ENCODE measurements around the gene CASP8AP2.
"Not testable (repeated sequence)": the region's sequence is repeated elsewhere in the genome, so short reads cannot be mapped to it uniquely, and the experiment has no call there.

CASP8AP2 gene

DNA sequence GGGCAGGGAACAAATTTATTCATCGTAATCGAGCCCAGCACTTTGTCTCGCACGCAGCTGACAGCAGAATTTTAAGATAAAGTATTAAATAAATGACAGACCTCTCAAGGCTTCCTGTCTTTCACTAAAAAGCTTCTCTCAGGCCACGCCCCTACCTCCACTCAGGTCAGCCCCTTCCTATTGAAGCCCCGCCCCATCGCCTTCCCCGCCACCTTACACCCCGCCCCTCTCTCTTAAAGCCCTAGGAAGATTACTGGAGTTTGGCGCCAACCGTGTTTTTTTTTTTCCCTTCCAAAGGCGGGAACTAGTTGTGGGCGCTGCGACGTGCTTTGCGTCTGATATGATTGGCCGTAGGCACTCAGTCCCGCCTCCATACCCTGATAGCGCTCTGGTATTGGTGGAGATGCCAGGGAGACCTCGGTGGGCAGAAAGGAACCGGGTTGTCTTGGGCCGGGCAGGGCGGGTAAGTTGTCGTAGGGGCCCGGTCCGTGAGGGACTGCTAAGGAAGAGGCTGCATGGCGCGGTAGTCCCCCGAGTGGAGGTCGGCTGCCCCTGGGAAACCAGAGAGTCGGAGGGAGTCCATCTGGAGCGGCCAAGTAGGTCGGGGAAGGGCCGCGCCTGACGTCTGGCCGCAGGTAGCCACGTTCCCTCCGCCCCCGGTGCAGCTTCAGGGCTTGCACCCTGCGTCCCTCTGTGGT is at the start of gene CASP8AP2:
Gene CASP8AP2, plus strand, starts transcription at position 409 of the 698 bp plus-strand sequence.
- DNase-seq, result peak; percentile 98

DNA sequence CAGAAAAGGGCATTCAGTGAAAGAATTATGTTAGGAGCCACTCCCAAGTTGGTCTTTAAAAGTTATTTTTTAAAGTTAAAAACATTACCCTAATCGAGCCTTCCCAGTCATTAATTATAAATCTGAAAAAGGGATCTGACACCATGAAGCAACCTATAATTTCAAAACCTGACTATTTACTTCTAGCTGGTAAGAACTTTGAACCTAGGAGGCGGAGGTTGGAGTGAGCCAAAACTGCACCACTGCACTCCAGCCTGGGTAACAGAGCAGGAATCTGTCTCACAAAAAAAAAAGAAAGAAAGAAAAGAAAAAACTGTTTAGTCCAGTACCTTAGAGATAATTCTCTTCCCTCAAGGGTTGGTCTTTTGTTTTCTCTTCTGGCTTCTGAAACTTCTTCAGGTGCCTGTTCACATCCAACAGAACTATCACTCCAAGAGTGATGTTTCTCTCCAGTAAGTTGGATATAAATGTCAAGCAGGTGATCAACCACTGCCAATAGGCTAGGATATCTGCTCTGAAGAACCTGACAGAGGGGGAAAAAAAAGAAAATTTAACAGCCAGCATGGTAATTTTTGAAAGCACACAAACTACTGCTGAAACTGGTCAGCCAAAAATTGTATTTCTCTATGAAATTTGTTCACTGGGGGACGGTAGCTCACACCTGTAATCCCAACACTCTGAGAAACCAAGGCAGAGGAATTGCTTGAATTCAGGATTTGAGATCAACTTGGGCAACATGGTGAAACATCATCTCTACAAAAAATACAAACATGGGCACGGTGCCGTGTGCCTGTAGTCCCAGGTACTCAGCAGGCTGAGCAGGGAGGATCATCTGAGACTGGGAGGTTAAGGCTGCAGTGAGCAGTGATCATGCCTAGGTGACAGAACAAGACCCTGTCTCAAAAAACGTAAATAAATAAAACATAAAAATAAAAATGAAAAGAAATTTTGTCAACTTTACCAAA is 48.3 kb upstream of the CASP8AP2 start:
- no peak for DNase-seq

DNA sequence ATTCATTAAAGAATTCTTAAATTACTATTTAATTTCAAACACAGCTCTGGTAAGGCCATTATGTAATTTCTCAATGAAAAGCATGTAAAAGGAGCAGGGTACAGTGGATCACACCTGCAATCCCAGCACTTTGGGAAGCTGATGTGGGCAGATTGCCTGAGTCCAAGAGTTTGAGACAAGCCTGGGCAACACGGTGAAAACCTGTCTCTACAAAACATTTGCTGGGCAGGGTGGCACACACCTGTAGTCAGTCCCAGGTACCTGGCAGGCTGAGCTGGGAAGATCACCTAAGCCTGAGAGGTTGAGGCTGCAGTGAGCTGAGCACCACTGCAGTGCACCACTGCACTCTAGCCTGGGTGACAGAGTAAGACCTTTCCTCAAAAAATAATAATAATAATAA is 47.5 kb upstream of the CASP8AP2 start:
- DNase-seq, result no peak

DNA sequence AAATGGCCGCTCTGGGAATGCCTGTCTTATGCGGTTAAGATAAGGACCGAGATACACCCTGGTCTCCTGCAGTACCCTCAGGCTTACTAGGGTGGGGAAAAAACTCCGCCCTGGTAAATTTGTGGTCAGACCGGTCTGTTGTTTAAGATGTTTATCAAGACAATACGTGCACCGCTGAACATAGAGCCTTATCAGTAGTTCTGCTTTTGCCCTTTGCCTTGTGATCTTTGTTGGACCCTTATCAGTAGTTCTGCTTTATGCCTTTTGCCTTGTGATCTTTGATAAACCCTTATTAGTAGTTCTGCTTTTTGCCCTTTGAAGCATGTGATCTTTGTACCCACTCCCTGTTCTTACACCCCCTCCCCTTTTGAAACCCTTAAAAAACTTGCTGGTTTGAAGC is 46.4 kb upstream of the CASP8AP2 start:
- not testable (repeated sequence) for DNase-seq

DNA sequence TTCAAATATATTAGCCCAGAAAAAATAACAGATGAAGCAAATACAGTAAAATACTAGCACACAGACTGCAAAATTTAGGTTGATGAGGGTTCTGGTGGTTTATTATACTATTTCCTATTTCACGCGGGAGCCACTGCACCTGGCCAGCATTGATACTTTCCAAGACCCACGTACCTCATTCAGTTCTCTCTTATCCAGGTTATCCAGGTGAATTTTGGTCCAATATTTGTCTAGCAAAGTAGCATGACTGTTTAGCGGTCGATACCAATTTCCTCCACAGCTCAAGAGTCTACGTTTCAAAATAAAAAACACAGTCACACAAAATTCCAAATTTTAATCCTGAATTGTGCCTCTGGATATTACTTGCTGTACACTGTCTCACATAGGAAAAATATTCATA is 44.8 kb upstream of the CASP8AP2 start:
- no peak for DNase-seq

DNA sequence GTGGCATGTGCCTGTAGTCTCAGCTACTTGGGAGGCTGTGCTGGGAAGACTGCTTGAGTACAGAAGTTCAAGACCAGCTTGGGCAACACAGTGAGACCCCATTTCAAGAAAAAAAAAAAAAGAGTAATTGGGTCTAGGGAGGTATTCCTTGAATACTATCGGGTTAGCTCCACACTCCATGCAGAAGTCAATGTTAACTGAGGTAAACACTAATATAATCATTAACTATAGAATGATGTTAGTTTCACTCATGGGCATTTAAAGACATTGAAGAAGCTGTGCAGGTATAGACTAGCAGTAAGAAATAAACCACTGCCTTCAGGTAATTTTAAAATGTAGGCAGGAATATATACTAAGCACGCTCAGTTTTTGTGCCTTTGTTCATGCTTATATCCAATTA is 42.7 kb upstream of the CASP8AP2 start:
- DNase-seq, result peak; percentile 1

DNA sequence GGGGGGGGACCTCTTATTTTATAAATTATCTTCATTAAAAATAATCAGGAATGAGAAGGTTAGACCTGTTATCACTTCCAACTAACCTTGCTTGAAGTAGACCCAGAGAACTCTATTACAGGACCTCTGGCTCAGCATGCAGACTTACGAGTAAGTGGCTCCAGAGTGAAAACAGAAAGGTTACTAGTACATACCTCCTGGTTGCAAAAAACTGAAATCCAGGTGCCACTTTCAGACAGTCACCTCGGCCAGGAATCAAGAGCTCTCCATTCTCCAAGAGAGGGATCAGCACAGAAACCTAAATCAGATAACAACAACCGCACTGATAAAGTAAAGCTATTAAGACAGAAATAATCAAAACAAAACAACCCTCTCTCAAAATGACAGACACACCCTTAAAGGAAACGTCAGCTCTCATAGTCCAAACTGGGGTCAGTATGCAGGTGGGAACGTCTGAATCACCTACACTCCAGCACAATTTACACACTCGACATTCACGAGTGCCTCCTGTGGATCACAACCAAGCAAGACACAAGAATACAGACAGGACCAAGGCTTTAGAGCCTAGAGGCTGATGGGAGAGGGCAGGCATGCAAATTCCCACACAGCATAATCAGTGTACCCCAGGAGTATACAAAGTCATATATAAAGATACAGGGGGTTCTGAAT is 41.9 kb upstream of the CASP8AP2 start:
- DNase-seq, result peak; percentile 3

DNA sequence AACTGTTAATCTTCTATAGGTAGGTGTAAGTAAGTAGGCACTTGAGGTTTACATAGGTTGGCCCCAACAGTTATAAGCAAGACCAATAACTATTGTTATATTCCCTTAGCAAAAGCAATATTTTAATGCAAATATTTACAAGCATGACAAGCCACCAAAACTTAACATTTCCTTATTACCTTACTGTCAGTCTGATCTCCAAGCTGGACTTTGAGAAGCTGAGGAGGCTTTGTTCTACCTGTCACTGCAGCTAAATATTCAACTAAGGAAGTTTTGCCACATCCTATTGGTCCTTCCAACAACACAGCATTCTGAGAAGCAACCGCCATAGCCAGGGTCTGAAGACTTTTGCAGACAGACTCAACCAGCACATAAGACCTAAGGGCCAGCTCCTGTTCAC is 39.7 kb upstream of the CASP8AP2 start:
- no peak for DNase-seq

DNA sequence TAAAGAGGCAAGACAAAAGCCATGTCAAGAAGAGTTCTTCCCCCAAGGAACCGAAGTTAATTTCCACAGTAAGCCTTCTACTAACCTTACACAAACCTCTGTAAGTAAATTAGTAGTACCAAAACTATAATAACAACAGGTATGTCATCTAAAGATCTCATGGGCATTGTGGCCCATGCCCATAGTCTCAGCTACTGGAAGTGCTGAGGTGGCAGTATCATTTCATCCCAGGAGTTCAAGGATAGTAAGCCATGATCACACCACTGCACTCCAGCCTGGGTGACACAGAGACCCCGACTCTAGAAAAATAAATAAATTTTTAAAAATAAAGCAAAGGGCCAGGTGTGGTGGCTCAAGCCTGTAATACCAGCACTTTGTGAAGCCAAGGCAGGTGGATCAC is 39.3 kb upstream of the CASP8AP2 start:
- DNase-seq, result no peak

DNA sequence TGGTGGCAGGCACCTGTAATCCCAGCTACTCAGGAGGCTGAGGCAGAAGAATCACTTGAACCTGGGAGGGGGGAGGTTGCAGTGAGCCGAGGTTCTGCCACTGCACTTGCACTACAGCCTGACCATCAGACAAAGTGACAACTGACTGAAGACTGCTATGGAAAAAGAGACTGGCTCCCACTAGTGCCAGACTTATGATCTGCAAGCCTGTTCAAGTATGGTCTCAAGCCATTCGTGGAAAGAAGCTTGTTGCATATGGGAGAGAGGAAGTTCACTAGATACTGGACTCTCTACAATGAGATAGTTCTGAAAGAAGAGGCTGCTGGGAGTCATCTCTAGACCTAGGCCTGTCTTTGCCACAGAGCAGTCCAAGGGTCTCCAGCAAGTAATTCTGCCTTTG is 36.8 kb upstream of the CASP8AP2 start:
- peak; percentile 59 for DNase-seq

DNA sequence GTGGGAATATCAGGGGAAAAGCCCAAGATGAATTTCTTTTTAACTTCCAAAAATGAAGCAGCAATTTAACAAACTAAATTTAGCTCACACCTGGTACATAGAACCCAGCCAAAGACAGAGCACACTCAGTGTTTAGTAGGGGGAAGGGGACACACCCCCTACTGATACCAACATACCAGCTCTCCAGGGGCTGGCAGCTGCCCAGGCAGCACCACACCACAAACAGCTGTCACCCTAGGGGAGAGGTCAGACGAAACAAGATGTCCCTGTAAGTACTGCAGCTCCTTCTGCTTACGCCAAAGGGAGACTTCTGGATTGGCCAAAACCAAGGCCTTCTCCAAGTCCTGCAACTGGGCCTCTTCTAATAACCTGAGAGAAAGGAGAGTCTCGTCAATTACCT is 36.1 kb upstream of the CASP8AP2 start:
- no peak for DNase-seq

DNA sequence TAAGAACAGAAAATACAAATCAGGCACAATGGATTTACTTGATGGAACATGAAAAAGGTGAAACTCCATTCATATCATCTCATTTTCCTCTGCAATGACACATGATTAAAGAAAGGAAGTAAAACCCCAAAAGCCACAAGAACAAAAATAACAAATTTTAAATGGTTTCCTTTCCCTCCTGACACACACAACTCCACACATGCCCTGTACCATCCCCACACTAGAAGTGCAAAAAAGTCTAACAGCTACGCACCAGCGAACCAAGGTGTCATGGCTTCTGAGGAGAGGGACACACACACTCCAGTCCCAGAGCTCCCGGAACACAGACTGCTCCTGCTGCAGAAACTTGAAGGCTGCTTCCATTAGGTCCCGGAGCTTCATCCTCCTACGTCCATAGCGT is 35.4 kb upstream of the CASP8AP2 start:
- no peak for DNase-seq

DNA sequence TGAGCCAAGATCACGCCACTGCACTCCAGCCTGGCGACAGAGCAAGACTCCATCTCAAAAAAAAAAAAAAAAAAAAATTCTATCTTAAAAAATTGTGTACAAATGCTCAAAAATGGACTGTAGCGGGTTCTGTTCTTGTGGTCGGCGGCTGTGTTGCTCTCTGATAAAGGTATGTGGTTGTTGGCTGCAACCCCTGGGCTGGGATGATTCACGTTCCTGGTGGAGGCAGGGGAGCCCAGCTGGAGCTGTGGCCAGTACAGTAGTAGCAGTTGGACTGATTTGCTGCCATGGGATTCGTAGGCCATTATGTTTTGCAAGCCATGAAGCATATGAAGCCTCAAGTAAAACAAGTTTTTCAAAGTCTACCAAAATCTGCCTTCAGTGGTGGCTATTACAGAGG is 32.4 kb upstream of the CASP8AP2 start:
- no peak for DNase-seq

DNA sequence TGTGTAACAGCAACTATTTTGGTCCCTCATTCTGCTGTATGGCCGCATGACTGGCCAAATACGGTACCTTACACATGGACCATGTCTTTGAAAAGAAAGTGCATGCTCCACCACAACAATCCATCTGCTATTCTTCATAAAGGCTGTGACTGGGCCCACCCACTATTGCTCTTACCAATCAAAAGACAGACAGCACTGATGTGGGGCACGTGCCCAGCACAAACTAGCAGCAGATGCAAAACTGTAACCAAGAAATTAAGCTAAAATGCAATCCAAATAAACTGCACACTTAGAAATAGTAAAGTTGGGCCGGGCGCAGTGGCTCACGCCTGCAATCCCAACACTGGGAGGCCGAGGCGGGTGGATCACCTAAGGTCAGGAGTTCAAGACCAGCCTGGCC is 30.6 kb upstream of the CASP8AP2 start:
- DNase-seq, result no peak

DNA sequence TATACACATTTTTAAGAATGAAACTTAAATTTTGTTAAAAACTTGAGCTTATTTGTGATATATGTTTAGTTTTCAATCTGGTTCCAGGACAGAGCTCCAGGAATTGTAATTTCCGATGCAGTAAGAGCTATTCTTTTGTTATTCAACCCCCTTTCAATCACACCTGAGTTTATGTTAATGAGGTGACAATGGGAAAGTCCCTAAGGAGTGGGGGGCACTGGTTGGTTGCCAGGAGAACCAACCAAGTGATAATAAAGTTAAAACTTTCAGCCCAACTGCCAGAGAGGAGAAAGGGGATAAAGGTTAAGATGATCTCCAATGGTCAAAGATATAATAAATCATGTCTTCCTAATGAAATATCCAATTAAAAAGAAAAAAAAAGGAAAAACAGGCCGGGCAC is 29.9 kb upstream of the CASP8AP2 start:
- no peak for DNase-seq

DNA sequence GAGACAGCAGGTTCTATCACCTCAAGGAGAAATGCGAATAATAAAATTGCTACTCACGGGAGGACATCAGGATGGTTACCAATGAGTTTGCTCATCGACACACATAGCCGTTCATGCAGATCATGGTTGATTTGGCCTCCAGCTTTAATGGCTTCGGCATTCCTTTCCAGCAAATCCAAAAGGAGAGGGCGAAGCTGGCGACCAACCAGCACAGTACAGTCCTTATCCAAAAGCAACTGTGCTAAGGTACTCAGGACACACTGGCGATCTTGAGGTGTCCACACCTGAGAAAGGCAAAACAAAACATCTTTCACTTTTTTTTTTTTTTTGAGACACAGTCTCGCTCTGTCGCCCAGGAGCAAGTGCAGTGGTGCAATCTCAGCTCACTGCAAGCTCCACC is 26.4 kb upstream of the CASP8AP2 start:
- DNase-seq, result no peak

DNA sequence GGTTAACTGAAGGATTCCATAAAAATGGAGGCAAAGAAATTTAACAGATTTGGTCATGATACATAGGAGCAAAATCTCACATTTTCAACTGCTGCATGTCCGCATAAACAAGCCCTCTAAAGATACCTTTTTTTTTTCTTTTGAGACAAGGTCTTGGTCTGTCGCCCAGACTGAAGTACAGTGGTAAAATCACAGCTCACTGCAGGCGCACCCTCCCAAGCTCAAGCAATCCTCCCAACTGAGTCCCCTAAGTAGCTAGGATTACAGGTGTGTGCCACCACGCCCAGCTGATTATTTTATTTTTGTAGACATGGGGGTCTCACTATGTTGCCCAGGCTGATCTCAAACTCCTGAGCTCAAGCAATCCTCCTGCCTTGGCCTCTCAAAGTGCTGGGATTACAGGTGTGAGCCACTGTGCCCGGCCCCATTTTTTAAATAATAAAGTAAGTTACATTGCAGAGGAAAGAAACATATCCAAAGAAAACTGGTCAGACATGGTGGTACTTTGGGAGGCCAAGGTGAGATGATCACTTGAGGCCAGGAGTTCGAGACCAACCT is 23.8 kb upstream of the CASP8AP2 start:
- DNase-seq, result no peak

DNA sequence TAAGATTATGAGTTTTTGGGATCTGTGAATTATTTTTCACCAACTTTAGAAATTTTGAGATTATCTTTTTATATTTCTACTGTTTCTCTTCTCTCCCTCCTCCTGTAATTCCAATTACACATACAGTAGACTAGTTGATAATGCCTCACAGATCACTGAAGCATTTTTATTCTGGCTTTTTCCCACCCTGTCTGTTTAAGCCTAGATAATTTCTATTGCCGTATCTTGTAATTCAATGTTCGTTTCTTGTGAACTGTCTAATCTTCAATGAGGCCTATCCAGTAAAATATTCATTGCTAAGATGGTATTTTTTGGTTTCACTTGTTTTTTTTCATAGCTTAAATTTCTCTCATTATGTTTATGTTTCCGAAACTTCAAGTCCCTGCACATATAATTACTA is 22.1 kb upstream of the CASP8AP2 start:
- DNase-seq, result no peak

DNA sequence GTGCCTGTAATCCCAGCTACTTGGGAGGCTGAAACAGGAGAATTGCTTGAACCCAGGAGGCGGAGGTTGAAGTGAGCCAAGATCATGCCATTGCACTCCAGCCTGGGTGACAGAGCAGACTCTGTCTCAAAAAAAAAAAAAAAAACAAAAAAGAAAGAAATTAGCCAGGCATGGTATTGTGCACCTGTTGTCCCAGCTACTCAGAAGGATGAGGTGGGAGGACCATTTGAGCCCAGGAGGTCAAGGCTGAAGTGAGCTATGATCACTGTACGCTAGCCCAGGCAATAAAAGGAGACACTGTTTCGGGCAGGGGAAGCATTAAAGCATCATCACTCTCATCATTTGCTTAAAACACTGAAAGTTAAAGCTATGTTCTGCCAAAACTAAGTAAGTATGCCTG is 16.3 kb upstream of the CASP8AP2 start:
- not testable (repeated sequence) for DNase-seq

DNA sequence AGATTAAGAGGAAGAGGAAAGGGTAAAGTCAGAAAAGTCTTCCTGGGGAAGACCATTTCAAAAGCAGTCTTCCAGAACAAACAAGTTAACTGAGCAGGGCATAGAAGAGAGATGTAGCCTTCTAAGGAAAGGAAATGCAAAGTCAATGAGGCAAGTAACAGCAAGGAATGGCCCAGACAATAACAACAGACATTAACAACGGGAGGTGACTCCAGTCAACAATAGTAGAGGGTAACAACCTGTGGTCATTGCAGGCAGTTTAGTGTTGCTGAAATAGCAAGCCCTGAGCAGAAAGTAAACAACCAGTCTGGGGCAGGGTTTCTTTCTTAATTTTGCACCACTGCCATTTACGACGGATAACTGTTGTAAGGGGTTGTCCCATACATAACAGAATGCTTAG is 12.2 kb upstream of the CASP8AP2 start:
- no peak for DNase-seq

DNA sequence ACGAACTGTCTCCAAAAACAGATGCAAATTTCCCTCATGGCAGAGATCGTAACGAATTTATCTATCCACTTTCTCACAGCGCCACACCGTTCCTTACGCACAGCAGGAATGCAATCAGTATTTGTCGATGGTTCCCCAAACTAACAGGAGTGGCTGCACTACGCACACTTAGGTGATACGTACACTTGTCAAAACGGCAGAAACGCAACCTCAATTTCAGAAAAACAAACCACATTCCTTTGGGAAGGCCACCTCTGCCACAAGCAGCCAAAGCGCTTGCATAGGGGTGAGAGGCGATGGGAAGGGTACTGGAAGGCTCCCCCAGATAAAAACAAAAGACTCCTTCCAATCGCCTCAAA is 10.7 kb upstream of the CASP8AP2 start:
- DNase-seq, result peak; percentile 57

DNA sequence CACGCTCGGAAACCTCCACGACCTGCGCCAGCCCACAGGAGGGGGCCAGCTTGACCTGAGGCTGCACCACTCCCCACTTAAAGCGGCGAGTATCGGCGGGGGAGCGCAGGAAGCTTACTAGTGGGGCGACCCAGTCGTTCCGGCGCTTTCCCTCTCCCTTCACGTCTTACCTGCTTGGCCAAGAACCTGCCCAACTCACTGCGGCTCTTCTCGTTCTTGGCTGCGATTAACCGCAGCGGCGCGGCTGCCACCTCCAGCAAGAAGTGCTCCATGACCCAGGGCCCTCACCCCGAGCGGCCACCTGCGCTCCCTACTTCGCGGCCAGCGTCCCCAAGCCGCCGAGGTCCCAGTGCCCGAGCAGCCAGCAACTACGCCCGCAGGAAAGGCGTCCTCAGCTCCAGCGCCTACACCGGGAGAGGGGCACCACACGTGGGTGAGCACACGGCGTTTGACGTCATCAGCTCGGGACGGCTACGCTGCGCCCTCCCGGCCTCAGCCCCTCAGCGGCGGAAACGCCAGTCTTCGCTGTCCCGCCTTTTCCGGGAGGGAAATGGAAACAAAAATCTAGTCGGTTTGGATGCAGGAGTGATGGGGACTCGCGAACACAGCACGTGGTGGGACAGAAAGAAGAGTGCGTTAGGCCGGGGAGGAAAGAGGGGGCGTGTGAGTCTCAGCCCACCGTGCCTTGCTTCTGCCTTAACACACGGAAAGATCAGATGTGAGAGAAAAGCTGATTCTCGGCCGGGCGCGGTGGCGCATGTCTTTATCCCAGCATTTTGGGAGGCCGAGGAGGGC is 10.1 kb upstream of the CASP8AP2 start, which contains the start of gene MDN1:
Gene MDN1, minus strand, starts transcription at position 459 of the 795 bp plus-strand sequence. Its CDS starts 187 bp downstream, at position 272.
- peak; percentile 96 for DNase-seq
